K562 (cell line): ENCODE results near the gene SRD5A1. TPM values are rescaled to one million over a fixed set of nuclear protein-coding genes. Genes with fewer than 3 reads are reported as not detected.

Experiments used
- ARID1B ChIP-seq: fragments of 450-650 bp; IDR thresholded peaks from 2 replicates; pipeline ENCODE4 v1.6.1; 2016; ENCODE audit warnings: antibody characterized with exemption, mild to moderate bottlenecking, inconsistent platforms
- CBX1 ChIP-seq: sonication (generic); IDR thresholded peaks from 2 replicates; pipeline ENCODE4 v1.6.1; 2016; ENCODE audit warnings: antibody characterized with exemption, low read depth, mild to moderate bottlenecking
- E2F3 ChIP-seq: fragments of 250-450 bp; sonication (Bioruptor Pico); IDR thresholded peaks from 2 replicates; pipeline ENCODE4 v1.4.0; 2020; ENCODE audit warnings: mild to moderate bottlenecking
- E2F6 ChIP-seq, 2 experiments: IDR thresholded peaks; 2 replicates each; pipeline ENCODE4 v1.6.1; 2011; ENCODE audit warnings: borderline replicate concordance in 1 of 2, control low read depth in 1 of 2, low read depth in 1 of 2, low read length in 1 of 2, mild to moderate bottlenecking in 1 of 2, mixed read lengths in 1 of 2, moderate library complexity in 1 of 2; ENCODE audit not compliant: insufficient read depth in 1 of 2, insufficient read length in 1 of 2, poor library complexity in 1 of 2, severe bottlenecking in 1 of 2; ENCODE audit errors: extremely low read depth in 1 of 2
- FOXK2 ChIP-seq, 2 experiments: fragments of 450-650 bp; IDR thresholded peaks in 1 of 2; conservative IDR thresholded peaks in 1 of 2; 2 replicates each; pipeline ENCODE4 v1.6.1; 2016; ENCODE audit warnings: low read depth in 2 of 2, mild to moderate bottlenecking in 1 of 2
- MAFK ChIP-seq: IDR thresholded peaks from 2 replicates; pipeline ENCODE4 v1.6.1; 2011; ENCODE audit warnings: low read length, improper control_type of control experiment
- NCOA4 ChIP-seq: fragments of 450-650 bp; IDR thresholded peaks from 2 replicates; pipeline ENCODE4 v1.6.1; 2018; ENCODE audit warnings: mild to moderate bottlenecking; ENCODE audit not compliant: partially characterized antibody
- RBFOX2 ChIP-seq: fragments of 200-400 bp; formaldehyde crosslinking; IDR thresholded peaks from 2 replicates; pipeline ENCODE4 v1.6.1; 2017; ENCODE audit warnings: low read depth, mild to moderate bottlenecking, low read length, moderate library complexity
- RBM22 ChIP-seq: fragments of 200-400 bp; formaldehyde crosslinking; IDR thresholded peaks from 2 replicates; pipeline ENCODE4 v1.6.1; 2018; ENCODE audit warnings: low read length, low read depth; ENCODE audit not compliant: poor library complexity, severe bottlenecking
- SP1 ChIP-seq: sonication (generic); formaldehyde crosslinking; IDR thresholded peaks from 2 replicates; pipeline ENCODE4 v1.8.1; 2022; ENCODE audit warnings: mild to moderate bottlenecking, missing genetic modification reagents
- TCF3 ChIP-seq: sonication (generic); formaldehyde crosslinking; IDR thresholded peaks from 2 replicates; pipeline ENCODE4 v1.4.0; 2020; ENCODE audit warnings: mild to moderate bottlenecking, missing genetic modification reagents
- ZBTB40 ChIP-seq, 2 experiments: fragments of 450-650 bp in 1 of 2; sonication (generic) in 1 of 2; formaldehyde crosslinking in 1 of 2; IDR thresholded peaks; 2 replicates each; pipeline versions ENCODE4 v1.7.1 to v1.9.0; 2016 to 2022; ENCODE audit warnings: inconsistent platforms in 1 of 2, mild to moderate bottlenecking in 1 of 2, missing genetic modification reagents in 1 of 2
- ZNF253 ChIP-seq: fragments of 250-450 bp; sonication (Bioruptor Pico); conservative IDR thresholded peaks from 2 replicates; pipeline ENCODE4 v1.6.1; 2021; ENCODE audit warnings: mild to moderate bottlenecking
- ZNF717 ChIP-seq: fragments of 250-450 bp; sonication (Bioruptor Pico); IDR thresholded peaks from 2 replicates; pipeline ENCODE4 v1.5.0; 2021
- polyA plus RNA-seq, 8 experiments: library from polyadenylated mRNA; depleted of rRNA in 4 of 8; stranded (reverse) in 5 of 8; unstranded in 3 of 8; fragments of >200 nt; fragmentation: Nextera tagmentation in 2 of 8; fragmentation: Illumina TruSeq in 1 of 8; extraction: Ambion mirVana in 2 of 8; extraction: Trizol in 1 of 8; gene quantifications; 2 replicates each; pipeline versions ENCODE4 v1.2.1 to v1.2.3, GENCODE V29; 2011 to 2014; ENCODE audit warnings: inconsistent platforms in 1 of 8, missing spikeins in 1 of 8
- total RNA-seq, 7 experiments: library from RNA; depleted of rRNA in 6 of 7; stranded (reverse); fragments of >200 nt in 6 of 7; fragmentation: Illumina TruSeq in 2 of 7; extraction: Trizol in 2 of 7; gene quantifications; 2 replicates each; pipeline versions ENCODE4 v1.2.1 to v1.2.3, GENCODE V29; 2011 to 2021; ENCODE audit warnings: low replicate concordance in 1 of 7
- TF ChIP-seq, protein P1 (sequence below): sonication (generic); formaldehyde crosslinking; IDR thresholded peaks from 2 replicates; pipeline ENCODE4 v1.8.0; 2022; ENCODE audit warnings: mild to moderate bottlenecking, missing genetic modification reagents

Gene SRD5A1
- total and polyA plus RNA-seq, 9 of the 15 experiments (the other 6 are each of a cell fraction or from before 2014, with no cell fraction given), result 1.3 to 22.6 (median 8.1) TPM

DNA sequence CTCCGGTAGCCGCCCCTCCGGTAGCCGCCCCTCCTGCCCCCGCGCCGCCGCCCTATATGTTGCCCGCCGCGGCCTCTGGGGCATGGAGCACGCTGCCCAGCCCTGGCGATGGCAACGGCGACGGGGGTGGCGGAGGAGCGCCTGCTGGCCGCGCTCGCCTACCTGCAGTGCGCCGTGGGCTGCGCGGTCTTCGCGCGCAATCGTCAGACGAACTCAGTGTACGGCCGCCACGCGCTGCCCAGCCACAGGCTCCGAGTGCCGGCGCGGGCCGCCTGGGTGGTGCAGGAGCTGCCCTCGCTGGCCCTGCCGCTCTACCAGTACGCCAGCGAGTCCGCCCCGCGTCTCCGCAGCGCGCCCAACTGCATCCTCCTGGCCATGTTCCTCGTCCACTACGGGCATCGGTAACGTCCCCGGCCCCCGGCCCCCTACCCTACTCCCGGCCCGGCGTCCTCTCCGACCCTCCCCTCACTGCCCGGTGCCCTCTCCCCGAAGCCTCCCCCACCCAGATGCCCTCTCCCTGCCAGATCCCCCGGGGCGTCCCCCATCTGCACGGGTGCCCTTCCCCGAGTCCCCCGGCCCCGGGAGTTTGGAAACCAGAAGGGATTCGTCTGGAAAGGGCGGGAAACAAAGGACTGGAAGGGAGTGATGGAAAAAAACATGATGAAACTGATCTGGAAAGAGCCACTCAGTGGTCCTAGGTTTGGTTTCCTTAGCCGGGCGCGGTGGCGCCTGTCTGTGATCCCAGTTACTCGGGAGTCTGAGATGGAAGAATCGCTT lies 417 bp downstream of the SRD5A1 start (continued):
- TF ChIP-seq ZBTB40 (IDR thresholded peaks at IDR 0.05), result 0 out of 2 replicates have a peak, but pooled peaks have one; percentile 40
- no peak for TF ChIP-seq ZBTB40 (CRISPR knock-in tag; IDR thresholded peaks at IDR 0.05)
- no peak for TF ChIP-seq ZNF253
- 0 out of 2 replicates have a peak, but pooled peaks have one; percentile 12 for TF ChIP-seq E2F3 (CRISPR knock-in tag)
- TF ChIP-seq, protein P1, sequence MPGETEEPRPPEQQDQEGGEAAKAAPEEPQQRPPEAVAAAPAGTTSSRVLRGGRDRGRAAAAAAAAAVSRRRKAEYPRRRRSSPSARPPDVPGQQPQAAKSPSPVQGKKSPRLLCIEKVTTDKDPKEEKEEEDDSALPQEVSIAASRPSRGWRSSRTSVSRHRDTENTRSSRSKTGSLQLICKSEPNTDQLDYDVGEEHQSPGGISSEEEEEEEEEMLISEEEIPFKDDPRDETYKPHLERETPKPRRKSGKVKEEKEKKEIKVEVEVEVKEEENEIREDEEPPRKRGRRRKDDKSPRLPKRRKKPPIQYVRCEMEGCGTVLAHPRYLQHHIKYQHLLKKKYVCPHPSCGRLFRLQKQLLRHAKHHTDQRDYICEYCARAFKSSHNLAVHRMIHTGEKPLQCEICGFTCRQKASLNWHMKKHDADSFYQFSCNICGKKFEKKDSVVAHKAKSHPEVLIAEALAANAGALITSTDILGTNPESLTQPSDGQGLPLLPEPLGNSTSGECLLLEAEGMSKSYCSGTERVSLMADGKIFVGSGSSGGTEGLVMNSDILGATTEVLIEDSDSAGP (CRISPR knock-in tag), result no peak
- TF ChIP-seq E2F6 (IDR thresholded peaks at IDR 0.05; ENCODE audit: borderline replicate concordance in 1 of 2, extremely low read depth in 1 of 2, insufficient read depth in 1 of 2, insufficient read length in 1 of 2, low read depth in 1 of 2, low read length in 1 of 2, poor library complexity in 1 of 2, severe bottlenecking in 1 of 2), result peak; percentile 41 to 71
- TF ChIP-seq MAFK, result no peak
- no peak for TF ChIP-seq ARID1B
- TF ChIP-seq SP1, result peak; percentile 34; the same call in 1 of the 2 replicates
- TF ChIP-seq NCOA4, result no peak
- no peak for TF ChIP-seq RBM22
- TF ChIP-seq RBFOX2, result no peak
- TF ChIP-seq FOXK2 (conservative IDR thresholded peaks at IDR 0.05 in 1 of 2, IDR thresholded peaks at IDR 0.05 in 1 of 2; ENCODE audit: low read depth in 2 of 2), result no peak
- TF ChIP-seq ZNF717 (CRISPR knock-in tag), result no peak
- TF ChIP-seq CBX1, result 0 out of 2 replicates have a peak, but pooled peaks have one; percentile 33
- TF ChIP-seq TCF3 (CRISPR knock-in tag), result no peak
